ENCODE results near the gene TOMM20.
A peak's percentile ranks its signal among the peaks of the same experiment; 100 is the strongest.
"Not testable (repeated sequence)": the region's sequence is repeated elsewhere in the genome, so short reads cannot be mapped to it uniquely, and the experiment has no call there.

The TOMM20 gene

GRCh38 chr1:235091319-235092044 lies 37.2 kb downstream of the TOMM20 start:
- not testable (repeated sequence) for H3K9me3 ChIP-seq (ENCODE audit: control insufficient read depth, insufficient read depth, low read depth, low read length); H3K27ac ChIP-seq (ENCODE audit: low read depth, low read length)
- peak overlapping the region; percentile 3 for H3K9ac ChIP-seq (ENCODE audit: low read length)

GRCh38 chr1:235090406-235091069 lies 38.1 kb downstream of the TOMM20 start:
- no peak overlapping the region for H3K4me3 ChIP-seq (ENCODE audit: low read depth, low read length)
- peak overlapping the region; percentile 12; the same call in 1 of the 2 replicates for H3K27ac ChIP-seq (ENCODE audit: low read depth, low read length)
- H3K36me3 ChIP-seq (ENCODE audit: control insufficient read depth, insufficient read depth, low read length) = no peaks in the 10 kb centered on the region
- H3K27me3 ChIP-seq (ENCODE audit: control insufficient read depth, insufficient read depth, low read length) = no peaks in the 10 kb centered on the region
- peak overlapping the region; percentile 8 for H3K9ac ChIP-seq (ENCODE audit: low read length)
- no peaks in the 10 kb centered on the region for H3K9me3 ChIP-seq (ENCODE audit: control insufficient read depth, insufficient read depth, low read depth, low read length)
- H3K4me1 ChIP-seq (ENCODE audit: control insufficient read depth, insufficient read depth, low read length) = peaks cover 22% of the 10 kb centered on the region

More at GRCh38 chr1:235091319-235092044, 37.2 kb downstream of the TOMM20 start:
- not testable (repeated sequence) for H3K27me3 ChIP-seq (ENCODE audit: control insufficient read depth, insufficient read depth, low read length); H3K4me3 ChIP-seq (ENCODE audit: low read depth, low read length); H3K36me3 ChIP-seq (ENCODE audit: control insufficient read depth, insufficient read depth, low read length)
- peaks cover 22% of the 10 kb centered on the region for H3K4me1 ChIP-seq (ENCODE audit: control insufficient read depth, insufficient read depth, low read length)

GRCh38 chr1:235088907-235089306 lies 39.7 kb downstream of the TOMM20 start:
- no peaks in the 10 kb centered on the region for H3K27me3 ChIP-seq (ENCODE audit: control insufficient read depth, insufficient read depth, low read length)
- no peak overlapping the region for H3K9ac ChIP-seq (ENCODE audit: low read length)
- H3K9me3 ChIP-seq (ENCODE audit: control insufficient read depth, insufficient read depth, low read depth, low read length) = no peaks in the 10 kb centered on the region
- no peaks in the 10 kb centered on the region for H3K36me3 ChIP-seq (ENCODE audit: control insufficient read depth, insufficient read depth, low read length)
- no peak overlapping the region for H3K4me3 ChIP-seq (ENCODE audit: low read depth, low read length)
- H3K4me1 ChIP-seq (ENCODE audit: control insufficient read depth, insufficient read depth, low read length) = peaks cover 25% of the 10 kb centered on the region
- no peak overlapping the region for H3K27ac ChIP-seq (ENCODE audit: low read depth, low read length)

DNA sequence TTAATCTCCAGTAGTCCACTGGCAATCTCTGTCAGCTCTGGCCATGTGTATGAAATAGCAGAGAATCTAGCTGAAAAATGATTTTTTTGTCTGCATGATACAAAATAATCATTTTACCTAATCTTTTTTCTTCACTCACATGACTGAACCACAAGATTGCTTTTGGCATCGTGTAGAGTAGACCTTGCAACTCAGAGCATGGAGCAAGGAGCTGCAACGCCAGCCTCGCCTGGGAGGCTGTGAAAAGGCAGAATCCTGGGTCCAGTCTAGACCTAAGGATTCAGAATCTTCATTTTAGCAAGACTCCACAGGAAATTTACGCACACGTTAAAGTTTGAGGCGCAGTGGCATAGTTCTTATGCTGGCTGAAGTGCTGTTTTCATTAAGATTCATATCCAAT lies 40.2 kb downstream of the TOMM20 start:
- Histone ChIP-seq H3K27me3 (ENCODE audit: control insufficient read depth, insufficient read depth, low read length) (no peaks in the 10 kb centered on the region), H3K4me1 (ENCODE audit: control insufficient read depth, insufficient read depth, low read length) (peaks cover 25% of the 10 kb centered on the region), H3K4me3 (ENCODE audit: low read depth, low read length) (no peak overlapping the region), H3K9ac (ENCODE audit: low read length) (no peak overlapping the region), H3K36me3 (ENCODE audit: control insufficient read depth, insufficient read depth, low read length) (no peaks in the 10 kb centered on the region), H3K27ac (ENCODE audit: low read depth, low read length) (no peak overlapping the region), H3K9me3 (ENCODE audit: control insufficient read depth, insufficient read depth, low read depth, low read length) (no peaks in the 10 kb centered on the region)

- no peak overlapping the region for H3K9ac ChIP-seq (ENCODE audit: low read length)
- H3K36me3 ChIP-seq (ENCODE audit: control insufficient read depth, insufficient read depth, low read length) = no peaks in the 10 kb centered on the region
- peaks cover 26% of the 10 kb centered on the region for H3K4me1 ChIP-seq (ENCODE audit: control insufficient read depth, insufficient read depth, low read length)
- H3K4me3 ChIP-seq (ENCODE audit: low read depth, low read length) = no peak overlapping the region
- no peak overlapping the region for H3K27ac ChIP-seq (ENCODE audit: low read depth, low read length)
- no peaks in the 10 kb centered on the region for H3K27me3 ChIP-seq (ENCODE audit: control insufficient read depth, insufficient read depth, low read length)
- no peaks in the 10 kb centered on the region for H3K9me3 ChIP-seq (ENCODE audit: control insufficient read depth, insufficient read depth, low read depth, low read length)
Measured at GRCh38 chr1:235087906-235088305, 40.7 kb downstream of the TOMM20 start.

- H3K9me3 ChIP-seq (ENCODE audit: control insufficient read depth, insufficient read depth, low read depth, low read length); H3K36me3 ChIP-seq (ENCODE audit: control insufficient read depth, insufficient read depth, low read length); H3K4me3 ChIP-seq (ENCODE audit: low read depth, low read length); H3K27ac ChIP-seq (ENCODE audit: low read depth, low read length); H3K9ac ChIP-seq (ENCODE audit: low read length); H3K27me3 ChIP-seq (ENCODE audit: control insufficient read depth, insufficient read depth, low read length): not testable (repeated sequence)
- peaks cover 19% of the 10 kb centered on the region for H3K4me1 ChIP-seq (ENCODE audit: control insufficient read depth, insufficient read depth, low read length)
Measured at GRCh38 chr1:235085411-235086117, 43.1 kb downstream of the TOMM20 start.

- H3K4me1 ChIP-seq (ENCODE audit: control insufficient read depth, insufficient read depth, low read length) = peaks cover 18% of the 10 kb centered on the region
- not testable (repeated sequence) for H3K4me3 ChIP-seq (ENCODE audit: low read depth, low read length); H3K27ac ChIP-seq (ENCODE audit: low read depth, low read length); H3K9me3 ChIP-seq (ENCODE audit: control insufficient read depth, insufficient read depth, low read depth, low read length); H3K27me3 ChIP-seq (ENCODE audit: control insufficient read depth, insufficient read depth, low read length); H3K9ac ChIP-seq (ENCODE audit: low read length); H3K36me3 ChIP-seq (ENCODE audit: control insufficient read depth, insufficient read depth, low read length)
Measured at GRCh38 chr1:235080788-235081187, 47.8 kb downstream of the TOMM20 start.

GRCh38 chr1:235080297-235080657 lies 48.4 kb downstream of the TOMM20 start:
- H3K27me3 ChIP-seq (ENCODE audit: control insufficient read depth, insufficient read depth, low read length); H3K9me3 ChIP-seq (ENCODE audit: control insufficient read depth, insufficient read depth, low read depth, low read length); H3K9ac ChIP-seq (ENCODE audit: low read length); H3K4me3 ChIP-seq (ENCODE audit: low read depth, low read length); H3K36me3 ChIP-seq (ENCODE audit: control insufficient read depth, insufficient read depth, low read length); H3K27ac ChIP-seq (ENCODE audit: low read depth, low read length): not testable (repeated sequence)
- peaks cover 20% of the 10 kb centered on the region for H3K4me1 ChIP-seq (ENCODE audit: control insufficient read depth, insufficient read depth, low read length)

GRCh38 chr1:235079443-235080296 lies 49.0 kb downstream of the TOMM20 start:
- H3K27ac ChIP-seq (ENCODE audit: low read depth, low read length) = no peak overlapping the region

GRCh38 chr1:235078480-235079381 lies 49.9 kb downstream of the TOMM20 start:
- Histone ChIP-seq H3K4me3 (ENCODE audit: low read depth, low read length) (no peak overlapping the region), H3K36me3 (ENCODE audit: control insufficient read depth, insufficient read depth, low read length) (no peaks in the 10 kb centered on the region), H3K27ac (ENCODE audit: low read depth, low read length) (no peak overlapping the region), H3K4me1 (ENCODE audit: control insufficient read depth, insufficient read depth, low read length) (peaks cover 28% of the 10 kb centered on the region), H3K9me3 (ENCODE audit: control insufficient read depth, insufficient read depth, low read depth, low read length) (no peaks in the 10 kb centered on the region; the same call in 1 of the 2 replicates), H3K9ac (ENCODE audit: low read length) (no peak overlapping the region), H3K27me3 (ENCODE audit: control insufficient read depth, insufficient read depth, low read length) (no peaks in the 10 kb centered on the region)

More at GRCh38 chr1:235079443-235080296, 49.0 kb downstream of the TOMM20 start:
- no peak overlapping the region for H3K4me3 ChIP-seq (ENCODE audit: low read depth, low read length)
- H3K27me3 ChIP-seq (ENCODE audit: control insufficient read depth, insufficient read depth, low read length) = no peaks in the 10 kb centered on the region
- H3K9ac ChIP-seq (ENCODE audit: low read length) = no peak overlapping the region
- H3K4me1 ChIP-seq (ENCODE audit: control insufficient read depth, insufficient read depth, low read length) = peaks cover 26% of the 10 kb centered on the region
- H3K9me3 ChIP-seq (ENCODE audit: control insufficient read depth, insufficient read depth, low read depth, low read length) = no peaks in the 10 kb centered on the region; the same call in 1 of the 2 replicates
- H3K36me3 ChIP-seq (ENCODE audit: control insufficient read depth, insufficient read depth, low read length) = no peaks in the 10 kb centered on the region
